ENCODE data around the gene LKAAEAR1.

Gene LKAAEAR1

DNA sequence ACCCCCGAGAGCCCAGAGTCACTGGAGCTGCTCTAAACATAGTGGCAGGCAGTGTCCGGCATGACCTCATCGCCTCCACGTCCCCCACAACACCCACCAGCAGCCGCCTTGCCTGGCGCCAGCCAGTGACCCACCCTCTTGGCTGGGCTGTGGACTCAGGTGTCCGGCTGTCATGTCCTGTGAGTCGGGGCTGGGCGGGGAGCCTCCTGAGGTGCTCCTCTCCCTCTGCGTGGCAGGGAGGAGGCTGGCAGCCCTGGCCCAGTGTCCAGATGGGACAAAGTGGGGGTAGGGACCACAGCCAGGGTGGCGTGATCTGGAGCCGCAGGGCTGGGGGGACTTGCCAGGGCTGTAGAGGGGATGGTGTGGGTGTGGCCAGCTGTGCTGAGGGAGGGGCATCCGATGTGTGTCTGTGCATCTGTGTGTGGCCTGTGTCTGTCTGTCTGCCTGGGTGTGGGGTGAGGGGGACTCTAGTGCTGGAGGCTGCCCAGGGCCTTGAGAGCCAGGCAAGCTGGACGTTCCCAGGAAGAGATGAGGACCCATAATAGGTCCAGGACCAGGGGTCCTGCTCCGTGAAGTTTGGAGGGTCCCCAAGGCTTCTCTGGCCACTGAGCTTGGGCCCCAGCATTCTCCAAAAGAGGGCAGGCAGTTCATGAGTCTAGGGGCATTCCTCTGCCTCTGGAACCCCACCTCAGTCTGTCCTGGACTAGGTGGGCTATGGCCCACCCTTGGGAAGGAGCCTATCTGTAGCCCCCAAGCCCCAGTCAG is 32.5 kb downstream of the LKAAEAR1 start:
- TF ChIP-seq, protein P1, sequence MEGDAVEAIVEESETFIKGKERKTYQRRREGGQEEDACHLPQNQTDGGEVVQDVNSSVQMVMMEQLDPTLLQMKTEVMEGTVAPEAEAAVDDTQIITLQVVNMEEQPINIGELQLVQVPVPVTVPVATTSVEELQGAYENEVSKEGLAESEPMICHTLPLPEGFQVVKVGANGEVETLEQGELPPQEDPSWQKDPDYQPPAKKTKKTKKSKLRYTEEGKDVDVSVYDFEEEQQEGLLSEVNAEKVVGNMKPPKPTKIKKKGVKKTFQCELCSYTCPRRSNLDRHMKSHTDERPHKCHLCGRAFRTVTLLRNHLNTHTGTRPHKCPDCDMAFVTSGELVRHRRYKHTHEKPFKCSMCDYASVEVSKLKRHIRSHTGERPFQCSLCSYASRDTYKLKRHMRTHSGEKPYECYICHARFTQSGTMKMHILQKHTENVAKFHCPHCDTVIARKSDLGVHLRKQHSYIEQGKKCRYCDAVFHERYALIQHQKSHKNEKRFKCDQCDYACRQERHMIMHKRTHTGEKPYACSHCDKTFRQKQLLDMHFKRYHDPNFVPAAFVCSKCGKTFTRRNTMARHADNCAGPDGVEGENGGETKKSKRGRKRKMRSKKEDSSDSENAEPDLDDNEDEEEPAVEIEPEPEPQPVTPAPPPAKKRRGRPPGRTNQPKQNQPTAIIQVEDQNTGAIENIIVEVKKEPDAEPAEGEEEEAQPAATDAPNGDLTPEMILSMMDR (IDR thresholded peaks at IDR 0.05) = no peak

DNA sequence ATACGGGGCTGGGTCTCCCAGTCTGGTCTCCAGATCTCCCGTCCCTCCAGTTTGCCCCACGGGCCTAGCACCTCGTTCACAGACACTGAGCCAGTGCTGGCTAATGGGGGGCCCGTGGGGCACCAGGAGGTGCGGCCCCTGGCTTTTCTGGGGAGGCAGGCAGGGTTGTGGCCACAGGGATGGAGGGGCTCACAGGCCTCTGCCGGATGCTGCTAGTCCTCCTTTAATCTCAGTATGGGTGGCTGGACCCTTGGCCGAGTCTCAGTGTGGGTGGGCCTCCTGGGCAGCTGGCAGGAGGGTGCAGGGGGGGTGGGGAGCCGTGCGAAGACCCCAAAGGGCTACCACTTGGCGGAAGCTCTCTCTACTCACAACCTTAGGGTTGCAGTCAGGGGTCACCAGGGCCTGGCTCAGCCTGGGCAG is 33.2 kb downstream of the LKAAEAR1 start:
- Histone ChIP-seq H3K36me3 (ENCODE audit: control insufficient read depth, insufficient read depth, low read length) (no peaks in the 10 kb centered on the region), H3K27me3 (ENCODE audit: control insufficient read depth, insufficient read depth, low read length) (no peaks in the 10 kb centered on the region), H3K4me2 (ENCODE audit: low read length) (no peak overlapping the region), H3K4me3 (ENCODE audit: low read depth, low read length) (no peak overlapping the region), H3K9ac (no peak overlapping the region), H3K9me3 (ENCODE audit: control insufficient read depth, low read length) (no peaks in the 10 kb centered on the region), H3K4me1 (no peaks in the 10 kb centered on the region), H2AFZ (no peak overlapping the region), H3K27ac (peak overlapping the region; percentile 46), H3K79me2 (no peaks in the 10 kb centered on the region)
- TF ChIP-seq, protein P1 (IDR thresholded peaks at IDR 0.05) = no peak

More for the DNA sequence above, 32.5 kb downstream of the LKAAEAR1 start:
- no peaks in the 10 kb centered on the region for H3K79me2 ChIP-seq
- no peaks in the 10 kb centered on the region for H3K27me3 ChIP-seq (ENCODE audit: control insufficient read depth, insufficient read depth, low read length)
- H3K4me2 ChIP-seq (ENCODE audit: low read length) = no peak overlapping the region
- H3K9ac ChIP-seq = no peak overlapping the region
- H3K9me3 ChIP-seq (ENCODE audit: control insufficient read depth, low read length) = no peaks in the 10 kb centered on the region
- H3K36me3 ChIP-seq (ENCODE audit: control insufficient read depth, insufficient read depth, low read length) = no peaks in the 10 kb centered on the region
- H3K4me1 ChIP-seq = no peaks in the 10 kb centered on the region
- H3K4me3 ChIP-seq (ENCODE audit: low read depth, low read length) = no peak overlapping the region
- H2AFZ ChIP-seq = no peak overlapping the region
- H3K27ac ChIP-seq = peak overlapping the region; percentile 63

DNA sequence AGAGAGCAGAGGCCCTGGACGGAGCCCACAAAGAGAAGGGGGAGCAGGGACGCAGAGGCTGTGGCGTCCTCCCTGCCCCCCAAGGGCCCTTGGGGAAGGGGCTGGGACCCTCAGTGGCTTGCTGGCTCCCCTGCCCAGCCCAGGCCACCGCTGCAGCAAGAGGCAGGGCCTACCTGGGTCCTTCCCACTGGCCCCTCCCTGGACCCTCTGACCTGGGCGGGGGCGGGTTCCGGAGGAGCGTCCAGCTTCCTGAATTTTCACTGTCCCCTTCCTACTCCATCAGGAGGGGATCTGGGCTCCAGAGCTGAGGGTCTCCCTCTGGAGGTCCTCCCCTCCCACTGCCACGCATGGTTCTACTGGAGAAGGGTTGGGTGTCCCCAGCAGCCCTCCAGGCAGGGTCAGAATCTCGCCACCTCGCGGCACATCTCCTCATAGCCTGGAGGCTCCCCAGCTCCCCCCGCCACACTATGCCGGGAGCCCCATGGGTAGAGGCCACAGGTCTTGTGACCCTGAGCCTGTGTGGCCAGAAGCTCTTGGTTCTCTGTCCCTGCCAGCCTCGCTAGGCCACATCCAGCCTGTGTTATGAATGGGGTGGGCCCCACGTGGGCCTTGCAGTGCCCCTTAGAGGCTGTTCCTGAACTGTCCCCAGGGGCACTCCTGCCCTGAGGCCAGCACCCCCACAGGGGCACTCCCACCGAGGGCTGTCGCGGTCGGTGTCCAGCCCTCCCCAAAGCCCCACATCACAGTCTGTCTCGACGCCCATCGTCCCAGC is 33.8 kb downstream of the LKAAEAR1 start:
- TF ChIP-seq, protein P1 (IDR thresholded peaks at IDR 0.05) = no peak
- no peak overlapping the region for H3K9ac ChIP-seq
- no peak overlapping the region for H3K4me3 ChIP-seq (ENCODE audit: low read depth, low read length)
- H3K27ac ChIP-seq = peak overlapping the region; percentile 46
- no peak overlapping the region for H2AFZ ChIP-seq
- H3K79me2 ChIP-seq = no peaks in the 10 kb centered on the region
- no peaks in the 10 kb centered on the region for H3K9me3 ChIP-seq (ENCODE audit: control insufficient read depth, low read length)
- H3K4me1 ChIP-seq = no peaks in the 10 kb centered on the region
- no peak overlapping the region for H3K4me2 ChIP-seq (ENCODE audit: low read length)
- H3K36me3 ChIP-seq (ENCODE audit: control insufficient read depth, insufficient read depth, low read length) = no peaks in the 10 kb centered on the region
- H3K27me3 ChIP-seq (ENCODE audit: control insufficient read depth, insufficient read depth, low read length) = no peaks in the 10 kb centered on the region

DNA sequence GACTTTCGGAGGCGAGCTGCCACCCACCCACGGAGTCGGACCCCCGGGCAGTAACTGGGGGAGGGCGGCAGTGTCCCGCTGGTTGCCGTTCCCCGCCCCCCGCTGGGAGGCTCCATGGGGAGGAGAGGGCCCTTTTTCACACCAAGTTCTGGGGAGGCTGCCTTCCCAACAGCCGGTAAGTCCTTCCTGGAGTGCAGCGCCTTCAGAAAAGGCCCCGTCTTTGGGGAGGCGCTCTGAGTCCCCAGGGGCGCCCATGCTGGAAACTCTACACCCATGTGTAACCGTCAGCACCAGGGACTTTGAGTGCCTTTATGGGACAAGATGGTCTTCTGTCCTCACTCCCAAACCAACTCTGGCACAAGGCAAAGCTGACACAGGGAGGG is 34.3 kb downstream of the LKAAEAR1 start:
- Histone ChIP-seq H3K79me2 (no peaks in the 10 kb centered on the region), H3K4me3 (ENCODE audit: low read depth, low read length) (no peak overlapping the region), H3K9me3 (ENCODE audit: control insufficient read depth, low read length) (no peaks in the 10 kb centered on the region), H3K9ac (no peak overlapping the region), H3K4me2 (ENCODE audit: low read length) (peak overlapping the region; percentile 34), H3K27me3 (ENCODE audit: control insufficient read depth, insufficient read depth, low read length) (no peaks in the 10 kb centered on the region), H3K4me1 (no peaks in the 10 kb centered on the region), H2AFZ (no peak overlapping the region), H3K36me3 (ENCODE audit: control insufficient read depth, insufficient read depth, low read length) (no peaks in the 10 kb centered on the region), H3K27ac (peak overlapping the region; percentile 46)
- TF ChIP-seq, protein P1 (IDR thresholded peaks at IDR 0.05) = no peak
